ENCODE data around the gene DNAJC13.

Gene DNAJC13

DNA sequence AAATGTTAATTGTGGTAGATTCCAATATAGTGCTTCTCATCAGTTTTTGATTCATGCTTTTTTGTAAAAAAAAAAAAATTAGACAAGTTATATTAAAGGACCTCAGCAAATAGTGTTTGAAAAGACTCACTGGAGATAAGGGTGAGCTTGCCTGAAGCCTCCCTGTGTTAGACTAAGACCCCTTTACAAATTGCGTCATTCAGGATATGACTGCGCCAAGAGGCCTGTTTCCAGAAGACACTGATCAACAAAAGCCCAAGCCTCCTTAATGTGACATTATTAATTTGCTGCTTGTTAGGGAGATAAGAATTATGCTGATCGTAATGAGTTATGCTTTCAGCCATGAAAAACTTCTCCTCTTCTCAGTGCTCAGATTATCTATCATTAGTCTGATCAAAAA is 13.0 kb upstream of the DNAJC13 start:
- DNase-seq = no peak

DNA sequence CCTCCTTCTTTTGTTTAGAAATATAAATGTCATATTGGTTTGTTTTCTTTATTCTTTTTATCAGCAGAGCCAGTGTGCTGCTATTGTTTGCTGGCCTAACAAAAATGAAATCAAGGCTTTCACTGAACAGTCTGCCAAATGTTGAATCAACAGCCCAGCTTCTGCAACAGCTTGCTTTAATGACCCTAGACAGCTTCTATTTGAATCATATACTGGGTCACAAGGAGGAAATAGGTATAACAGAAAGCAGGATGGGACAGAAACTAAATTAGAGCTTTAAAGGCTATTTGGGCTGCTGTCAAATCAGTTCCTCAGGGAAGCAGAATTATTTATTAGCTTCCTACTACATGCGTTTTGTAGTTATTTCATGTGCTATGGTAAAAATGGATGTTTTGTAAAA is 12.1 kb upstream of the DNAJC13 start:
- DNase-seq = peak in 1 of 56 donors; percentile 4

GRCh38 chr3:132405609-132406299 is 11.5 kb upstream of the DNAJC13 start:
- no peak for DNase-seq

- DNase-seq = no peak
These were observed 10.7 kb upstream of the DNAJC13 start for GRCh38 chr3:132406587-132406986.

DNA sequence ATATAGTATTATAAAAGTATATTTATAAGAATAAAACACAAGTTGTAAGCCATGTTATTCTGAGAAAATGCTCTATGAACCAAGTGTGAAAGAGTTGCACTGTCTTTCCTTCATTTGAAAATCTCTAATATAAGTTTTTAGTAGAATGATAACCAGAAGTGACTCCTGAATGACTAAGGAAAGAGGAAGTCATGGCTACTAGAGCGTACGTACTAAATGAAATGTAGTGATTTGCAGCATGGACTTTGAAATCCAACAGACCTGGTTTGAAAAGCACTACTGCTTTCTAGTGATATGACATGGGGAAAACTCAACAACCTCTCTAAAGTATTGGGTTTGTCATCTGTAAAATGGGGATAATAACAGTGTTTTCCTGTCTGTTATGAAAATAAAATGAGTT is 10.3 kb upstream of the DNAJC13 start:
- no peak for DNase-seq

GRCh38 chr3:132414841-132415240 is 2.5 kb upstream of the DNAJC13 start:
- DNase-seq = no peak

GRCh38 chr3:132416161-132416560 is 1.1 kb upstream of the DNAJC13 start:
- DNase-seq = no peak

DNA sequence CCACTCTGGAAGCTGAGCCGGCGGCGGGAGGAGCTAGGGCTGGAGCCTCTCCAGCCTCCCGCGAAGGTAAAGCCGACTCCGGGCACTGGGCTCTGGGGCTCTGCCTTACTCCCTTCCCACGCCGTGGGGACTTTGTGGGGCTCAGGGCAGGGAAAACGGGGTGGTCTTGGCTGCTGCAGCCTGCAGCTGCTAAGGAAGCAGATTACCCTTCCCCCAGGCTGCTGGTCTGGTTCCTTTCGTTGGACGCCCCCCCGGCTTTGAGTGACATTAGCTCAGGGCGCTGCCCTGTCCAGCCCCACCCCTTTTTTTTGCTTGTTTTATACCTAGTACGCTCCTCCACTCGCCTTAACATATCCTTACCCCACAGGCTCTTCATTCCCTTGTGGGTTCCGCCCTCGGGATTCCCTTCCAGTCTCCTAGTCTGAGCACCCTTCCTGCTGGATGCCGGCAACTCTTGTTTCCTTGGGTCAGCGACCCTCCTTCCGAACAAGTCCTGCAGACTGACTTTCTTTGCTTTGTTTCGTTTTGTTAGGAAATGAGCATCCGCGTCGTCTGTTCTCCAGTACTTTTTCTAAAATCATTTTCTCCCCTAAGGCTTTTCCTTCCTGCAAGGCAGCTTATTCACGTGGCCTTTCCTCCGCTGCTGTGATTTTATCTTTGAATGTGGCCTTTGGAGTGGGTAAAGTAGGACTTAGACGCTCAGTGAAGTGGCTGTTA is 551 bp downstream of the DNAJC13 start:
- peak in 31 of 56 donors; percentile 11 to 78 (median 55) for DNase-seq

DNA sequence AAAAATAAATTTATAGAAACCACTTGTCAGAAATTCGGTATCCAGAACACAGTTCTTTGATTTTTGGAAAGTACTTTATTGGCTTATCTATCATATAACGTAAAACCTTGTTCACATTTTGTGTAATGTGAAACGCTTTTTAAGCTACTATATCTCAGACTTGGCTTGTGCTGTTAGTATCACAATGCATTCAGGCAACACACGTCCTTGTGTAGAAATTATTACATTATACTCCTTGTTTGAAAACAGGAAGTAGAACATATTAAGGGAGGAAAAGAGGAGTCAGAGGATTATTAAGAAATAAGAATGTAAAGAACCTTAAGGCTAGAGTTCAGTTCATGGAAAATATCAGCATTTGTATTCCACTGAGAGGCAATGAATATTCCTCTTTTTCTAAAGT is 1.6 kb downstream of the DNAJC13 start:
- DNase-seq = no peak

DNA sequence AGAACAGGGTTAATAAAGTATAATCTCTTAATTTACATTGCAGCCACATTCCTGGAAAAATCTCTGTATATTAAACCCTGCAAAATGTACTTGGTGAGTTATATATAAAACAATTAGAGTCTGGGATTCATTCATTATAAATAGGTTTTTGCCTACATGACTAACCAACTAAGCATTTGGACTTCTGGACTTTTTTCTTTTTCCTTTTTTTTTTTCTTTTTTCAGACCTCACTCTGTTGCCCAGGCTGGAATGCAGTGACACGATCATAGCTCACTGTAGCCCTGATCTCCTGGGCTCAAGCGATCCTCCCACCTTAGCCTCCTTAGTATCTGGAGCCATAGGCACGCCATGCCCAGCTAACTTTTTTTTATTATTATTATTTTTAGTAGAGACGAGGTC is 4.5 kb downstream of the DNAJC13 start:
- no peak for DNase-seq

DNA sequence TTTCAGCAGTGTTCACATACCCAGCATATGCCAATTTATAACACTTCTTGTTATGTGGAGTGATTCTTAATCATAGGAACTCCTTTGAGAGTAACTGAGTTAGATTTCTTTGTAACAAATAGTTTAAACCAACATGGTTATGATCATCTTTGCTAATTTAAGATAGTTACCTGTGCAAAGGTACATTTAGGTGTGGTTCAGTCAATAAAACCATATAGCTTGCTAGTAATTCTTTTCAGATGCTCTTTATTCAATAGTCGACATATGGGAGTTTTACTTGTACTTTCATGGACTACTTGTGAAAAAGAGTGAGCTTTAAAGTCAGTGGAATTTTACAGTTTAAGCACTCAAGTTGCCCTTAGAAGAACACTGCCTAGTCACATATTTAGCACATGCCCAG is 5.2 kb downstream of the DNAJC13 start:
- no peak for DNase-seq

- DNase-seq = no peak
These were observed 15.3 kb downstream of the DNAJC13 start for GRCh38 chr3:132432639-132433038.

DNA sequence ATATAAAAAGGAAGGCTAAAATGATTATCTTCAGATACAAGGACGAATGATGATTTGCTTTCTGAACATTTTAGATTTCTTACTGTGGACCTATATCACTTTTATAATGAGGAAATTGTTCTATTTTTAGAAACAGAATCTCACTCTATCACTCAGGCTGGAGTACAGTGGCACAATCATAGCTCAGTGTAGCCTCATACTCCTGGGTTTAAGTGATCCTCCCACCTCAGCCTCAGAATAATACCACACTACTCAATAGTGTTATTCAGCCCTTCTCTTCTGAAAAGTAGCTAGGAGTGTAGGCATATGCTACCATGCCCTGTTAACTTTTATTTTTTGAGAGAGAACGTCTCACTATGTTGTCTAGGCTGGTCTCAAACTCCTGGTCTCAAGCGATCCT is 15.8 kb downstream of the DNAJC13 start:
- no peak for DNase-seq

DNA sequence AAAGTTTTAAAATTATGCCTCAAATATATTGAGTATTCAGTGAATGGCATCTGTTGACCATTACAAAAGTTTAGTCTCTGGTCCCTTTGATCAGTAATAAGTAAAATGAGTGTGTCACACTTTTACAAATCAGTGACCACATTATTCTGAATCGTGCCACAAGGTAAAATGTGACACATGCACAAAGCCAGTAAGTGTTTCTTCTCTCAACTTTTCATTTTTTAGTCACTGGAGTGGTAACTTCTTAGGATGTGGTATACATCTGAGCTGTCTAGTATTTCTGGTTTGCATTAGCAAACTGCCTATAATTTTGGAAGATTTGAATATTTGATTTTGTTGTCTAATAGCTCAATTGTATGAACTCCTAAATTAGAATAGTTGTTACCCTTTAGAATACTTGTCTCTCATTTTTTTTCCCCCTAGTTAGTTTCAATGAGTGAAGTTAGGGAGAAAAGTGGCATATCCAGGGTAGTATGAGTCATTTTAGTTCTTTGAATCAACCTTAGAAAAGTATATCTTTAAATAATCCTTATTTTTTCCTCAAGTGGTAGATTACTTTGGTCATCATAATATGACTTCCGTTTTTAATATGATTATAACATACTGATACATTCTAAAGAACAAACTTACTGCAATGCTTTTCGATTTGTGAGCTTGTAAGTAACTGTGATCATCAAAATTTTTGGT is 18.1 kb downstream of the DNAJC13 start:
- no peak for DNase-seq

DNA sequence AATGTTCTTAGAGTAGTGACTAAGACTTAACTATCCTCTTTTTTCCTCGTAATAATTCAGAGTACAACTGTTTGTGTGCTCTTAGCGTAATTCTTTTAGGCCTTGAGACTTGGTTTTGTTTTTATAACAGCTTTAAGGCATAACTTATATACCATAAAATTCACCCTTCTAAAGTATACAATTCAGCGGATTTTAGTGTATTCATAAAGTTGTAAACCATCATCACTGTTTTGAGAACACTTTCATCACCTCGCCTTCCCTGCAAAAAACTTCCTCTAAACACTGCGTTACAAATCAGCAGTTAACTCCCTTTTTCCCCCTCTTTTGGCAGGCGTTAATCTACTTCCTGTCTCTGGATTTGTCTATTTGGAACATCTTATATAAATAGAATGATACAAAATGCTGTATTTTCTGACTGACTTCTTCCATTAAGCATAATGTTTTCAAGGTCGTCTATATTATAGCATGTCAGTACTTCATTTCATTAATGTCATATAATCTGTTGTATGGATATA is 18.7 kb downstream of the DNAJC13 start:
- DNase-seq = no peak

DNA sequence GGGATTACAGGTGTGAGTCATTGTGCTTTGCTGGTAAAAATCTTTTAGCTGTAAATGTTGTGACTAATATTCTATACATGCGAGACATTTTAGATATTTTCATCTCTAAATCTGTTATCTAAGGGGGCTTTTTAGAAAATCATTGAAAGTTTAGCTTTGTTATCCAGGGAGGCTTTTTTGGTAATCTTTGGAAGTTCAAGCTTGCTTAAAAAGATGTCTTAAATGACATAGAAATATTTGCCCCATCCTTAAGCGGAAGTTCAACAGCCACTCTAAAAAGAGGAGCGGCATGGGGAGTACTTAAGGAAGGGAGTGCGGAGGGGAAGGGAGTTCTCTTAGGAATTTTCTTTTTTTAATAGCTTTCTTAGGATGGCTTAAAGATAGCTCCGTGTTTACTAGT is 26.1 kb downstream of the DNAJC13 start:
- DNase-seq = no peak

DNA sequence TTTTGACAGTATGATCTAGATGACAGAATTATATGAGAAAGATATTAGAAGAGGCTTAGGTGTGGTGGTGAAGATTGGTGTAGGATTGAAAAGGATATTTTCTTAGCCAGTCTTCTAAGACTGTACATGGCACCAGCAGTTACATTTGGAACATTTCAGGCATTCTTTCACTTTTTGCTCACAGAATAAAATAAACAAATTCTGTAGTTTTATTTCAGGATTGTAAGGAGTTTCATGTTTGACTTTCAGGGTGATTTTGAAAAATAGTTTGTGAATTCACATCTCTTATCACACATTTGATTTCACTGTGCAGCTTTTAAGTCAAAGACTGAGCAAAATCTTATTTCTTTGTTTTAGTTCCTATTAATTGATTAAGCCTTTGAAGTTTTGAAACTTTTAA is 27.1 kb downstream of the DNAJC13 start:
- no peak for DNase-seq

GRCh38 chr3:132445817-132446216 is 28.5 kb downstream of the DNAJC13 start:
- DNase-seq = no peak

GRCh38 chr3:132448216-132448961 is 31.1 kb downstream of the DNAJC13 start:
- DNase-seq = peak in 2 of 56 donors; percentile 1 to 2

- no peak for DNase-seq
These were observed 38.8 kb downstream of the DNAJC13 start for GRCh38 chr3:132456136-132456535.

GRCh38 chr3:132456571-132456970 is 39.3 kb downstream of the DNAJC13 start:
- no peak for DNase-seq

DNA sequence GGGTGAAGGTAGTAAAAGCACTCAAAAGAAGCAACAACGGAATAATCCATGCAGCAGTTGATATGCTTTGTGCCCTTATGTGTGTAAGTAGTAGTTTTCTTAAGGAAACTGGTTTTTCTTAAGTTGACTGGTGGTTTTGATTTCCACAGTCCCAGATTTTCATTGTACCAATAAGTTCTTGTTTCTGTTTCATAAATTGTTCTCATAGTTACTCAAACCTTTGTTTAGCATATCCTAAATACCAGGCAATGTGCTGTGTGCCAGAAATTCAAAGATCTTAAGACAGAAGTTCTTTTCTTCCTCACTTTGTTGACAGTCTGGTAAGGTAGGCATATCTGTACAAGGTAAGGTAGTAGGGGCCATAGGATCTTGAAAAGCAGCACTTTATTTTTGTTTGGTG is 40.0 kb downstream of the DNAJC13 start:
- no peak for DNase-seq

Data from nucleus accumbens (tissue), 56 donors.